SK-N-MC (cell line): ENCODE results near the gene CPN2.

Source experiments
- EZH2 ChIP-seq: fragments of 200-600 bp; sonication (generic); IDR thresholded peaks from one replicate; pipeline ENCODE4 v1.6.1; 2017; ENCODE audit warnings: antibody characterized with exemption
- FOXP2 ChIP-seq: optimal IDR thresholded peaks from 2 replicates; pipeline ENCODE3; 2011; ENCODE audit warnings: mild to moderate bottlenecking, moderate library complexity; ENCODE audit not compliant: insufficient read depth; ENCODE audit errors: extremely low read length, control extremely low read depth
- POLR2AphosphoS5 ChIP-seq: IDR thresholded peaks from 2 replicates; pipeline ENCODE4 v1.6.1; 2012; ENCODE audit warnings: mild to moderate bottlenecking, low read depth, low read length, borderline replicate concordance

GRCh38 chr3:194390835-194391234 is 39.7 kb upstream of the CPN2 start:
- TF ChIP-seq EZH2 = no peak
- no peak for TF ChIP-seq POLR2AphosphoS5
- TF ChIP-seq FOXP2 = no peak
